CD8-positive, alpha-beta memory T cell (primary cell): ENCODE measurements around the gene RFC2. TPM values are rescaled to one million over a fixed set of nuclear protein-coding genes. Genes with fewer than 3 reads are reported as not detected.

Source experiments
- CTCF ChIA-PET: fragments of 350-600 bp; sonication (Branson Sonifier 250); formaldehyde crosslinking; loops from one replicate; lab custom pipeline; 2021; ENCODE audit warnings: antibody characterized with exemption; lab: Charles Lee
- POLR2A ChIA-PET: fragments of 350-600 bp; sonication (Branson Sonifier 250); formaldehyde crosslinking; loops from one replicate; lab custom pipeline; 2021; ENCODE audit warnings: antibody characterized with exemption; lab: Charles Lee
- DNase-seq, 5 donors: peaks; one replicate each; pipeline versions ENCODE4 v3.0.0 to v3.0.0-alpha.2; 2020 to 2022; ENCODE audit warnings: mixed read lengths in 1 of 5
- H3K27ac ChIP-seq: one replicate; pipeline ENCODE4 v1.7.0; 2013; ENCODE audit warnings: low read depth, mild to moderate bottlenecking, low read length, moderate library complexity
- H3K27me3 ChIP-seq: 2 replicates; pipeline ENCODE4 v1.7.0; 2013; ENCODE audit warnings: low read length, mild to moderate bottlenecking; ENCODE audit not compliant: insufficient read depth, poor library complexity, severe bottlenecking
- H3K36me3 ChIP-seq: 2 replicates; pipeline ENCODE4 v1.7.0; 2013; ENCODE audit warnings: mild to moderate bottlenecking, low read length, moderate library complexity; ENCODE audit not compliant: insufficient read depth
- H3K4me1 ChIP-seq: 2 replicates; pipeline ENCODE4 v1.7.0; 2013; ENCODE audit warnings: mild to moderate bottlenecking, low read length, moderate library complexity; ENCODE audit not compliant: insufficient read depth
- H3K4me3 ChIP-seq: 2 replicates; pipeline ENCODE4 v1.7.0; 2013; ENCODE audit warnings: mild to moderate bottlenecking, low read length
- H3K9me3 ChIP-seq: 2 replicates; pipeline ENCODE4 v1.7.0; 2013; ENCODE audit warnings: mild to moderate bottlenecking, low read length
- H3K27ac Mint-ChIP-seq, 8 donors: one replicate each; pipeline ENCODE4 v1.8.0; 2020 to 2021; ENCODE audit warnings: mixed read lengths in 8 of 8, mild to moderate bottlenecking in 6 of 8, inconsistent platforms in 3 of 8, moderate library complexity in 3 of 8
- H3K27me3 Mint-ChIP-seq, 2 donors: one replicate each; pipeline ENCODE4 v1.8.0; 2020 to 2021; ENCODE audit warnings: mixed read lengths in 2 of 2, mild to moderate bottlenecking in 1 of 2, moderate library complexity in 1 of 2
- H3K36me3 Mint-ChIP-seq, 3 donors: one replicate each; pipeline ENCODE4 v1.8.0; 2020 to 2021; ENCODE audit warnings: mixed read lengths in 3 of 3, inconsistent platforms in 1 of 3, mild to moderate bottlenecking in 1 of 3
- H3K4me1 Mint-ChIP-seq, 3 donors: one replicate each; pipeline ENCODE4 v1.8.0; 2020 to 2021; ENCODE audit warnings: mixed read lengths in 3 of 3, inconsistent platforms in 1 of 3, mild to moderate bottlenecking in 1 of 3
- H3K4me3 Mint-ChIP-seq, 7 donors: one replicate each; pipeline ENCODE4 v1.8.0; 2020 to 2021; ENCODE audit warnings: mixed read lengths in 7 of 7, mild to moderate bottlenecking in 6 of 7, moderate library complexity in 4 of 7, inconsistent platforms in 2 of 7
- H3K9me3 Mint-ChIP-seq, 5 donors: one replicate each; pipeline ENCODE4 v1.8.0; 2020 to 2022; ENCODE audit warnings: mixed read lengths in 5 of 5, mild to moderate bottlenecking in 3 of 5, moderate library complexity in 2 of 5, inconsistent platforms in 1 of 5
- polyA plus RNA-seq: library from polyadenylated mRNA; unstranded; fragments of 300-500 nt; fragmentation: Illumina TruSeq; gene quantifications from one replicate; pipeline ENCODE4 v1.2.3, GENCODE V29; 2021
- total RNA-seq, 2 experiments: library from RNA; stranded (reverse); gene quantifications; one replicate each; pipeline ENCODE4 v1.2.3, GENCODE V29; 2021

The RFC2 gene
- total and polyA plus RNA-seq, 3 experiments from 2014 or later: 24.8 to 99.4 (median 88.9) TPM

GRCh38 chr7:74292757-74293576 lies 38.8 kb upstream of the RFC2 start:
- CTCF ChIA-PET: interaction anchor here (0.7 kb wide), 1 partner anchor 108 kb away, joined by 3 read pairs; no protein-coding TSS in a partner anchor
- H3K36me3 ChIP-seq: no peaks in the 10 kb centered on the region
- H3K4me3 ChIP-seq: no peak overlapping the region
- Mint-ChIP-seq H3K36me3 (peaks cover 0 to 1% (median 0%) of the 10 kb centered on the region in 3 donors), H3K27ac (peak overlapping the region in 1 of 8 donors; percentile 61), H3K4me1 (peaks cover 18 to 26% (median 23%) of the 10 kb centered on the region in 3 donors), H3K27me3 (no peaks in the 10 kb centered on the region), H3K9me3 (no peaks in the 10 kb centered on the region), H3K4me3 (peak overlapping the region in 1 of 7 donors; percentile 78)
- DNase-seq: no peak
- H3K9me3 ChIP-seq: no peaks in the 10 kb centered on the region
- H3K27ac ChIP-seq: no peak overlapping the region
- POLR2A ChIA-PET: no interaction called here
- H3K4me1 ChIP-seq: peaks cover 21% of the 10 kb centered on the region
- no peaks in the 10 kb centered on the region for H3K27me3 ChIP-seq

- H3K4me1 ChIP-seq: peaks cover 24% of the 10 kb centered on the region
- no peak overlapping the region for H3K4me3 ChIP-seq
- H3K36me3 ChIP-seq: no peaks in the 10 kb centered on the region
- Mint-ChIP-seq H3K4me3 (peak overlapping the region in 6 of 7 donors; percentile 20 to 55 (median 45)), H3K9me3 (no peaks in the 10 kb centered on the region), H3K4me1 (peaks cover 18 to 27% (median 24%) of the 10 kb centered on the region in 3 donors), H3K36me3 (peaks cover 0 to 1% (median 0%) of the 10 kb centered on the region in 3 donors), H3K27me3 (peaks cover 0 to 3% of the 10 kb centered on the region in 2 donors), H3K27ac (peak overlapping the region in 3 of 8 donors; percentile 5 to 85 (median 51))
- no peaks in the 10 kb centered on the region for H3K9me3 ChIP-seq
- H3K27me3 ChIP-seq: no peaks in the 10 kb centered on the region
- H3K27ac ChIP-seq: no peak overlapping the region
- POLR2A ChIA-PET: interaction anchor here (0.6 kb wide), 1 partner anchor 552 kb away, joined by 9 read pairs; no protein-coding TSS in a partner anchor
- no peak for DNase-seq
- CTCF ChIA-PET: no interaction called here
Observed at GRCh38 chr7:74291535-74291934, 37.3 kb upstream of the RFC2 start.

- peaks cover 24% of the 10 kb centered on the region for H3K4me1 ChIP-seq
- peaks cover 18 to 27% (median 24%) of the 10 kb centered on the region in 3 donors for H3K4me1 Mint-ChIP-seq
- no peaks in the 10 kb centered on the region for H3K36me3 ChIP-seq
- ChIA-PET CTCF (no interaction called here), POLR2A (interaction anchor here (0.6 kb wide), 1 partner anchor 551 kb away, joined by 9 read pairs; no protein-coding TSS in a partner anchor)
- H3K27ac Mint-ChIP-seq: peak overlapping the region in 2 of 8 donors; percentile 8 to 17
- H3K9me3 Mint-ChIP-seq: no peaks in the 10 kb centered on the region
- no peaks in the 10 kb centered on the region for H3K9me3 ChIP-seq
- no peak overlapping the region for H3K4me3 ChIP-seq
- H3K27me3 Mint-ChIP-seq: peaks cover 0 to 3% of the 10 kb centered on the region in 2 donors
- H3K36me3 Mint-ChIP-seq: peaks cover 0 to 1% (median 0%) of the 10 kb centered on the region in 3 donors
- H3K27me3 ChIP-seq: no peaks in the 10 kb centered on the region
- H3K27ac ChIP-seq: no peak overlapping the region
- DNase-seq: no peak
- peak overlapping the region; percentile 53 to 87 (median 70) for H3K4me3 Mint-ChIP-seq
Observed at GRCh38 chr7:74290981-74291441, 36.8 kb upstream of the RFC2 start.

GRCh38 chr7:74290553-74290950 lies 36.4 kb upstream of the RFC2 start:
- Mint-ChIP-seq H3K27me3 (peaks cover 0 to 3% of the 10 kb centered on the region in 2 donors), H3K36me3 (peaks cover 0 to 1% (median 0%) of the 10 kb centered on the region in 3 donors), H3K27ac (peak overlapping the region in 4 of 8 donors; percentile 8 to 96 (median 72)), H3K4me3 (peak overlapping the region; percentile 53 to 87 (median 70)), H3K4me1 (peaks cover 18 to 27% (median 24%) of the 10 kb centered on the region in 3 donors), H3K9me3 (no peaks in the 10 kb centered on the region)
- ChIA-PET CTCF (no interaction called here), POLR2A (no interaction called here)
- H3K36me3 ChIP-seq: no peaks in the 10 kb centered on the region
- H3K9me3 ChIP-seq: no peaks in the 10 kb centered on the region
- peaks cover 24% of the 10 kb centered on the region for H3K4me1 ChIP-seq
- H3K27ac ChIP-seq: no peak overlapping the region
- DNase-seq: no peak
- peak overlapping the region; percentile 32 for H3K4me3 ChIP-seq
- no peaks in the 10 kb centered on the region for H3K27me3 ChIP-seq

GRCh38 chr7:74289659-74290552 lies 35.7 kb upstream of the RFC2 start:
- H3K9me3 ChIP-seq: no peaks in the 10 kb centered on the region
- H3K36me3 ChIP-seq: no peaks in the 10 kb centered on the region
- no peak overlapping the region for H3K27ac ChIP-seq
- Mint-ChIP-seq H3K27me3 (peaks cover 0 to 3% of the 10 kb centered on the region in 2 donors), H3K27ac (no peak overlapping the region), H3K36me3 (peaks cover 0 to 1% (median 0%) of the 10 kb centered on the region in 3 donors), H3K4me3 (peak overlapping the region; percentile 55 to 87 (median 67)), H3K4me1 (peaks cover 18 to 27% (median 24%) of the 10 kb centered on the region in 3 donors), H3K9me3 (no peaks in the 10 kb centered on the region)
- ChIA-PET CTCF (interaction anchor here (1.0 kb wide), 1 partner anchor 111 kb away, joined by 5 read pairs; no protein-coding TSS in a partner anchor), POLR2A (interaction anchor here (1.5 kb wide), 1 partner anchor 20 kb away, joined by 6 read pairs; no protein-coding TSS in a partner anchor)
- H3K4me1 ChIP-seq: peaks cover 24% of the 10 kb centered on the region
- no peaks in the 10 kb centered on the region for H3K27me3 ChIP-seq
- H3K4me3 ChIP-seq: peak overlapping the region; percentile 32
- DNase-seq: peak; percentile 15 to 62 (median 40)

GRCh38 chr7:74289018-74289658 lies 34.9 kb upstream of the RFC2 start, which contains the start of gene CLIP2:
TSS of gene CLIP2 (plus strand) at chr7:74289407. CDS start at chr7:74317547, 28,140 bp downstream.
- DNase-seq: peak; percentile 66 to 81 (median 69)
- Histone ChIP-seq H3K27ac (no peak within 1 kb of the TSS), H3K4me1 (peaks cover 24% of the 10 kb centered on the region), H3K36me3 (no peaks in the 10 kb centered on the region), H3K4me3 (peak within 1 kb of the TSS; percentile 49), H3K9me3 (no peaks in the 10 kb centered on the region), H3K27me3 (no peaks in the 10 kb centered on the region)
- Mint-ChIP-seq H3K27ac (peak within 1 kb of the TSS in 7 of 8 donors; percentile 54 to 91 (median 79)), H3K27me3 (peaks cover 0 to 3% of the 10 kb centered on the region in 2 donors), H3K9me3 (no peaks in the 10 kb centered on the region), H3K4me1 (peaks cover 18 to 27% (median 24%) of the 10 kb centered on the region in 3 donors), H3K4me3 (peak within 1 kb of the TSS; percentile 86 to 93 (median 88)), H3K36me3 (peaks cover 0 to 1% (median 0%) of the 10 kb centered on the region in 3 donors)
- ChIA-PET POLR2A (interaction anchor here (1.0 to 1.5 kb wide), 2 partner anchors 18 to 19 kb away, joined by 3 to 6 read pairs; no protein-coding TSS in a partner anchor), CTCF (interaction anchor here (1.0 to 2.2 kb wide), 4 partner anchors 14 to 112 kb away, joined by 3 to 6 read pairs (median 4); no protein-coding TSS in a partner anchor)
